ENCODE measurements around the gene CHD6. TPM values are rescaled to one million over a fixed set of nuclear protein-coding genes. Genes with fewer than 3 reads are reported as not detected.

Gene CHD6
- total and polyA plus RNA-seq, 12 donors, result 9.2 to 56.8 (median 41.7) TPM

DNA sequence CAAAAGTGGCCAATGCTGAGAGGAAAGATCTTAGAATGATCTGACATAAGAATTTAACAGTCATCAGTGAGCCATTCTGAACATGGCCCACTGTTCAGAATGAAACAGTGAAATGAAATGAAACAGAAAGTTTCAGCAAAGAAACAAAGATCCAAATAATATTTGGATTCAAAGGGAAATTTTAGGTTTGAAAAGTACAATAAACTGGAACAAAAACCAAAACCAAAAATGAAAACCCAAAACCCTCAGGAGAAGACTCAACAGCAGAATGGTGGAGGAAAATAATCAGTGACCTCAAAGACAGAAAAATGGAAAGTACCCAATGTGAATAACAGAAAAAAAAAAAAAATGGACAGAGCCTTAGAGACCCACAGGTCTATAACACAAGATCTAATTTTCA, 185.4 kb downstream of the CHD6 start:
- Histone ChIP-seq H3K4me1 (replicated peaks in 1 of 2) (no peaks in the 10 kb centered on the region), H3K9me3 (replicated peaks in 1 of 3) (no peaks in the 10 kb centered on the region), H3K36me3 (replicated peaks in 1 of 2) (peaks cover 0 to 20% of the 10 kb centered on the region in 2 donors), H3K27ac (no peak overlapping the region), H3K27me3 (no peaks in the 10 kb centered on the region), H3K4me3 (no peak overlapping the region)
- intact Hi-C loops (cut with DNase I), result no loop called here
- DNase-seq, result no peak
- TF ChIP-seq, protein P1, sequence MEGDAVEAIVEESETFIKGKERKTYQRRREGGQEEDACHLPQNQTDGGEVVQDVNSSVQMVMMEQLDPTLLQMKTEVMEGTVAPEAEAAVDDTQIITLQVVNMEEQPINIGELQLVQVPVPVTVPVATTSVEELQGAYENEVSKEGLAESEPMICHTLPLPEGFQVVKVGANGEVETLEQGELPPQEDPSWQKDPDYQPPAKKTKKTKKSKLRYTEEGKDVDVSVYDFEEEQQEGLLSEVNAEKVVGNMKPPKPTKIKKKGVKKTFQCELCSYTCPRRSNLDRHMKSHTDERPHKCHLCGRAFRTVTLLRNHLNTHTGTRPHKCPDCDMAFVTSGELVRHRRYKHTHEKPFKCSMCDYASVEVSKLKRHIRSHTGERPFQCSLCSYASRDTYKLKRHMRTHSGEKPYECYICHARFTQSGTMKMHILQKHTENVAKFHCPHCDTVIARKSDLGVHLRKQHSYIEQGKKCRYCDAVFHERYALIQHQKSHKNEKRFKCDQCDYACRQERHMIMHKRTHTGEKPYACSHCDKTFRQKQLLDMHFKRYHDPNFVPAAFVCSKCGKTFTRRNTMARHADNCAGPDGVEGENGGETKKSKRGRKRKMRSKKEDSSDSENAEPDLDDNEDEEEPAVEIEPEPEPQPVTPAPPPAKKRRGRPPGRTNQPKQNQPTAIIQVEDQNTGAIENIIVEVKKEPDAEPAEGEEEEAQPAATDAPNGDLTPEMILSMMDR (IDR thresholded peaks at IDR 0.05), result no peak
- TF ChIP-seq POLR2A (IDR thresholded peaks at IDR 0.05), result no peak

DNA sequence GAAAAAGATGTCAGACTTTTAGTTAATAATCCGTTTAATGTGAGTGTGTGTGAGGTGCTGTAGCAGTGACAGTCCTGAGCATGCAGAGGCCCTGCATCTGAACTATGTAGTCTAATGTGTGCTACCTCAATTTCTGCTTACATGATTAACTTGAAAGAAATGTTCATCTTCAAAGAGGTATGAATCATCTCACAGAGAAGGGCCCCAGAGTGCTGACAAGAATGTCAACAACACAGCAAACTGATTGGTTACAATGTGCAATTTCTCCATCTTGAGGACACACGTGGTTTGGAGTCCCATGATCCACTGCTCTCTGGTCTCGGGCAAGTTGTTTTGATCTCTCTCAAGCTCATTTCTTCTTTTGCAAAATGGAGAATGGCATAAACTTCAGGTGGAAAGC, 189.9 kb downstream of the CHD6 start:
- H3K4me1 ChIP-seq (replicated peaks in 1 of 2), result no peaks in the 10 kb centered on the region
- peak in 1 of 7 donors; percentile 11 for DNase-seq
- H3K27me3 ChIP-seq, result no peaks in the 10 kb centered on the region
- no peaks in the 10 kb centered on the region for H3K9me3 ChIP-seq (replicated peaks in 1 of 3)
- intact Hi-C loops (cut with DNase I), result no loop called here
- H3K4me3 ChIP-seq, result no peak overlapping the region
- no peak for TF ChIP-seq POLR2A (IDR thresholded peaks at IDR 0.05)
- TF ChIP-seq, protein P1 (IDR thresholded peaks at IDR 0.05), result no peak
- peak overlapping the region in 1 of 5 donors; percentile 1 for H3K27ac ChIP-seq
- WGBS, 4 donors, result 53 to 64% (median 59%) methylated on average over 3 of the region's 3 CpGs
- peaks cover 0 to 23% of the 10 kb centered on the region in 2 donors for H3K36me3 ChIP-seq (replicated peaks in 1 of 2)

DNA sequence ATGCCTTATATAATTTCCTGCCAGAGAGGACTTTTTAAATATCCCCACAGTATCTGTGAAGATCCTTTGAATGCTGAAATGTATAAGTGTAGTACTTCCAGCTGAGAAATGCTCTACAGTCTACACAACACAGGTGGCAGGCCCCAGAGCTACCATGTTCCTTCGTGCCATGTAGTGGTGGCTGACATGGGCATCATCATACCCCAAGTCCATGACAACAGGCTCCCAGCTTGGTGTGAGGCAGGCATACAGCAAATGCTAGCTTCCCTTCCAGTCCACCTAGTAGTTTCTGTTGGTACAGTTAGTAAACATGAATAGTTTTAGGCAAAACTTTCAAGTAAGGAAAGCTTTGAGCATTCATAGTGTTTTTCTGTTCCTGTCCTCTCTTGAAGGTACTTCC, 190.3 kb downstream of the CHD6 start:
- peaks cover 0 to 28% of the 10 kb centered on the region in 2 donors for H3K36me3 ChIP-seq (replicated peaks in 1 of 2)
- DNase-seq, result no peak
- H3K27ac ChIP-seq, result peak overlapping the region in 1 of 5 donors; percentile 1
- no peaks in the 10 kb centered on the region for H3K4me1 ChIP-seq (replicated peaks in 1 of 2)
- no peaks in the 10 kb centered on the region for H3K27me3 ChIP-seq
- no peak overlapping the region for H3K4me3 ChIP-seq
- 68 to 100% (median 80%) methylated on average over 1 of the region's 1 CpG for WGBS, 4 donors
- intact Hi-C loops (cut with DNase I), result no loop called here
- no peak for TF ChIP-seq POLR2A (IDR thresholded peaks at IDR 0.05)
- TF ChIP-seq, protein P1 (IDR thresholded peaks at IDR 0.05), result no peak
- H3K9me3 ChIP-seq (replicated peaks in 1 of 3), result no peaks in the 10 kb centered on the region

DNA sequence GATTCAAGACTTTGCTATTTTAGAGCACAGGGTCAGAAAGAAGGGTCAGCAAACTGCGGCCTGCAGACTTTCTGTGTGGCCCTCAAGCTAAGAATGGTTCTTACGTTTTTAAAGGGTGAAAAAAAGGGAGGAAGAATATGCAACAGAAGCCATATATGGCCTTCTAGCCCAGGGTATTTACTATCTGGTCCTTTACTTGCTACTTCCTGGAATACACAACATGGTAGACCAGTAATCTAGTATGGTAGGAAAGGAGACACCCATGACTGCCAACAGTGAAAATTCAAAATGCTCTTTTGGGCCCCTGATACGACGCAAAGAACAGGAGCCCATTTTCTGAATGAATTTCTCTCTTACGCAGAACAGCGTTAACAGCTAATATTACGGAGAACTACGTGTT, 191.2 kb downstream of the CHD6 start:
- H3K9me3 ChIP-seq (replicated peaks in 1 of 3), result no peaks in the 10 kb centered on the region
- 88 to 92% (median 91%) methylated on average over 8 of the region's 8 CpGs for WGBS, 4 donors
- H3K27ac ChIP-seq, result no peak overlapping the region
- TF ChIP-seq, protein P1 (IDR thresholded peaks at IDR 0.05), result no peak
- TF ChIP-seq POLR2A (IDR thresholded peaks at IDR 0.05), result no peak
- intact Hi-C loops (cut with DNase I), result no loop called here
- no peak overlapping the region for H3K4me3 ChIP-seq
- peaks cover 0 to 36% of the 10 kb centered on the region in 2 donors for H3K36me3 ChIP-seq (replicated peaks in 1 of 2)
- DNase-seq, result no peak
- H3K4me1 ChIP-seq (replicated peaks in 1 of 2), result no peaks in the 10 kb centered on the region
- no peaks in the 10 kb centered on the region for H3K27me3 ChIP-seq

Data from adrenal gland (tissue), 12 donors.